Measurements from ENCODE around the gene LARGE1.

- no peak for TF ChIP-seq CTCF (IDR thresholded peaks at IDR 0.05)
- TF ChIP-seq POLR2A (IDR thresholded peaks at IDR 0.05): no peak
These were observed 463.8 kb downstream of the LARGE1 start for GRCh38 chr22:33456511-33456910.
